HepG2 (cell line): Measurements from ENCODE around the gene AKAP6.

Experiments
- BCLAF1 ChIP-seq: fragments of 450-650 bp; IDR thresholded peaks from 2 replicates; pipeline ENCODE4 v1.6.1; 2017; ENCODE audit warnings: mild to moderate bottlenecking
- BRCA1 ChIP-seq: sonication (generic); formaldehyde crosslinking; IDR thresholded peaks from 2 replicates; pipeline ENCODE4 v1.4.0; 2020; ENCODE audit warnings: missing genetic modification reagents
- GABPA ChIP-seq, 2 experiments: IDR thresholded peaks; 2 replicates each; pipeline ENCODE4 v1.6.1; 2011 to 2016; ENCODE audit warnings: low read depth in 2 of 2, low read length in 1 of 2, missing biosample characterization in 1 of 2, missing genetic modification characterization in 1 of 2
- HNRNPK ChIP-seq: fragments of 200-400 bp; formaldehyde crosslinking; IDR thresholded peaks from 2 replicates; pipeline ENCODE4 v1.6.1; 2018; ENCODE audit warnings: low read length, low read depth, moderate library complexity, mild to moderate bottlenecking; ENCODE audit not compliant: poor library complexity, severe bottlenecking
- IRF2 ChIP-seq: IDR thresholded peaks from 2 replicates; pipeline ENCODE4 v1.6.1; 2018; ENCODE audit warnings: missing genetic modification reagents, missing compliant biosample characterization
- KLF9 ChIP-seq: IDR thresholded peaks from 2 replicates; pipeline ENCODE4 v1.6.1; 2016; ENCODE audit warnings: low read depth
- NR2C2 ChIP-seq: sonication (generic); formaldehyde crosslinking; IDR thresholded peaks from 2 replicates; pipeline ENCODE4 v1.4.0; 2020; ENCODE audit warnings: missing genetic modification reagents, mild to moderate bottlenecking, moderate library complexity, borderline replicate concordance
- POLR2AphosphoS2 ChIP-seq: IDR thresholded peaks from 2 replicates; pipeline ENCODE4 v1.6.1; 2011; ENCODE audit warnings: low read depth, low read length, improper control_type of control experiment
- TCF7 ChIP-seq: sonication (generic); IDR thresholded peaks from 2 replicates; pipeline ENCODE4 v1.6.1; 2016; ENCODE audit warnings: antibody characterized with exemption, low read depth
- THRA ChIP-seq: sonication (generic); formaldehyde crosslinking; IDR thresholded peaks from 2 replicates; pipeline ENCODE4 v1.4.0; 2020; ENCODE audit warnings: missing genetic modification reagents, borderline replicate concordance
- TRIM24 ChIP-seq: sonication (generic); formaldehyde crosslinking; IDR thresholded peaks from 2 replicates; pipeline ENCODE4 v1.8.0; 2022; ENCODE audit warnings: mild to moderate bottlenecking, missing genetic modification reagents
- ZNF563 ChIP-seq: sonication (generic); formaldehyde crosslinking; IDR thresholded peaks from 2 replicates; pipeline ENCODE4 v1.8.0; 2022; ENCODE audit warnings: mild to moderate bottlenecking, moderate library complexity, missing genetic modification reagents
- TF ChIP-seq, protein P1 (sequence below): sonication (generic); formaldehyde crosslinking; IDR thresholded peaks from 2 replicates; pipeline ENCODE4 v1.5.0; 2020; ENCODE audit warnings: mild to moderate bottlenecking, missing genetic modification reagents, moderate library complexity

GRCh38 chr14:32412532-32412931 lies 83.4 kb downstream of the AKAP6 start:
- TF ChIP-seq TRIM24: no peak
- TF ChIP-seq IRF2 (CRISPR knock-in tag): no peak
- TF ChIP-seq TCF7: no peak
- no peak for TF ChIP-seq POLR2AphosphoS2
- TF ChIP-seq, protein P1, sequence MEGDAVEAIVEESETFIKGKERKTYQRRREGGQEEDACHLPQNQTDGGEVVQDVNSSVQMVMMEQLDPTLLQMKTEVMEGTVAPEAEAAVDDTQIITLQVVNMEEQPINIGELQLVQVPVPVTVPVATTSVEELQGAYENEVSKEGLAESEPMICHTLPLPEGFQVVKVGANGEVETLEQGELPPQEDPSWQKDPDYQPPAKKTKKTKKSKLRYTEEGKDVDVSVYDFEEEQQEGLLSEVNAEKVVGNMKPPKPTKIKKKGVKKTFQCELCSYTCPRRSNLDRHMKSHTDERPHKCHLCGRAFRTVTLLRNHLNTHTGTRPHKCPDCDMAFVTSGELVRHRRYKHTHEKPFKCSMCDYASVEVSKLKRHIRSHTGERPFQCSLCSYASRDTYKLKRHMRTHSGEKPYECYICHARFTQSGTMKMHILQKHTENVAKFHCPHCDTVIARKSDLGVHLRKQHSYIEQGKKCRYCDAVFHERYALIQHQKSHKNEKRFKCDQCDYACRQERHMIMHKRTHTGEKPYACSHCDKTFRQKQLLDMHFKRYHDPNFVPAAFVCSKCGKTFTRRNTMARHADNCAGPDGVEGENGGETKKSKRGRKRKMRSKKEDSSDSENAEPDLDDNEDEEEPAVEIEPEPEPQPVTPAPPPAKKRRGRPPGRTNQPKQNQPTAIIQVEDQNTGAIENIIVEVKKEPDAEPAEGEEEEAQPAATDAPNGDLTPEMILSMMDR (CRISPR knock-in tag): no peak
- TF ChIP-seq THRA: no peak
- no peak for TF ChIP-seq BCLAF1
- no peak for TF ChIP-seq HNRNPK
- no peak for TF ChIP-seq NR2C2 (CRISPR knock-in tag)
- no peak for TF ChIP-seq GABPA (IDR thresholded peaks at IDR 0.05; ENCODE audit: low read depth, low read length)
- TF ChIP-seq GABPA (CRISPR knock-in tag; IDR thresholded peaks at IDR 0.05; ENCODE audit: low read depth): no peak
- no peak for TF ChIP-seq KLF9
- no peak for TF ChIP-seq ZNF563 (CRISPR knock-in tag)
- TF ChIP-seq BRCA1 (CRISPR knock-in tag): no peak
